ENCODE data around the gene GPRC5A. TPM values are rescaled to one million over a fixed set of nuclear protein-coding genes. Genes with fewer than 3 reads are reported as not detected.

The GPRC5A gene
- total and polyA plus RNA-seq, 2 of the 8 experiments (the other 6 are each of a cell fraction or from before 2014, with no cell fraction given), result 1.0 to 1.4 TPM

- TF ChIP-seq CTCF (IDR thresholded peaks at IDR 0.05; ENCODE audit: control extremely low read depth in 1 of 3, insufficient read depth in 1 of 3, low read depth in 1 of 3, low read length in 3 of 3) (no peak), NRF1 (IDR thresholded peaks at IDR 0.05; ENCODE audit: low read depth, low read length) (no peak), RFX5 (IDR thresholded peaks at IDR 0.05; ENCODE audit: borderline replicate concordance, low read depth, low read length) (no peak), JUN (IDR thresholded peaks at IDR 0.05; ENCODE audit: low read depth, low read length) (no peak; the same call in 1 of the 2 replicates)
Measured at GRCh38 chr12:12872139-12872933, 19.0 kb upstream of the GPRC5A start (continued).
